NCI-H2196 (cell line): Measurements from ENCODE around the gene LCTL.

ENCODE experiments used
- DNase-seq: peaks from one replicate; lab custom pipeline; 2025; ENCODE audit not compliant: unreplicated experiment; lab: John Stamatoyannopoulos, UW

Gene LCTL

GRCh38 chr15:66566963-66567531 lies 1.2 kb upstream of the LCTL start:
- DNase-seq, result peak; percentile 61

GRCh38 chr15:66565141-66565641 lies 607 bp downstream of the LCTL start:
- no peak for DNase-seq

DNA sequence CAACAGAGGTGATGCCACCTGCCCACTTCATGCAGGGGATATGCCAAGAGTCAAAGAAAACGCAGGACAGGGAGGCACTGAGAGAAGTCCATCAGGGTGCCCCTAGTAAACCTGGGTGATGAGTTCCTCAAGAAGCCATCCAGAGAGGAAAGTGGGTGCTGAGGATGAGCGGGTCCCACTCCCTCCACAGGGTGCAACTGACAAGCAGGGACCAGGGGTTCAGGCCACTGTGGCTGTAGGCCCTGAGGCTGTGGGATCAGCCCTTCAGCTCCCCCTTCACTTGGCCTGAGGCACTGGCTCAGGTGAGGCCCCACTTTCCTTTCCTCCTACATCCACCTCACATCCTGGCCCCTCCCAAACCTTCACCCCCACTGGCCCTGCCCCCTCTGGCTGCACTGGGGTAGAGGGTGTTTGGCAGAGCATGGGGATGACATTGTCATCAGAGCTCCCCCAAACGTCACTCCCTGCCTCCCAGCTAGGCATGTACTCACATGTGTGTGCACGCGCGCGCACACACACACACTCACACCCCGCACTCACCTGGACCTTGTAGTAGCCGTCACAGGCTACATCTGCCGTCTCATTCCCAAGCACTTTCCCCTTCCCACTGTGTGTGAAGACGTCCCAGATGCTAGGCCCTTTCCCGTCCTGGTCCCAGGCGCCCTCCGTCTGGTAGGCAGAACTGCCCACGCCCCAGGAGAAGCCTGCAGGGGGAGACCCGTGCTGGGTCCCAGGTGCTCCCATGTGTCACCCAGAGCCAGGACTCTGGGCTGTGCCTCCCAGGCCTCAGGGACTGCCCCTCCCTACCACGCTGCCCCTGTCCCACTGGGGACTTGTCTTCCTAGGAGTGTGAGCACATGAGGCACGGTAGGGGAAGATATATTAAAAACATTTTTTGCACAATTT lies 1.4 kb downstream of the LCTL start:
- DNase-seq, result no peak

DNA sequence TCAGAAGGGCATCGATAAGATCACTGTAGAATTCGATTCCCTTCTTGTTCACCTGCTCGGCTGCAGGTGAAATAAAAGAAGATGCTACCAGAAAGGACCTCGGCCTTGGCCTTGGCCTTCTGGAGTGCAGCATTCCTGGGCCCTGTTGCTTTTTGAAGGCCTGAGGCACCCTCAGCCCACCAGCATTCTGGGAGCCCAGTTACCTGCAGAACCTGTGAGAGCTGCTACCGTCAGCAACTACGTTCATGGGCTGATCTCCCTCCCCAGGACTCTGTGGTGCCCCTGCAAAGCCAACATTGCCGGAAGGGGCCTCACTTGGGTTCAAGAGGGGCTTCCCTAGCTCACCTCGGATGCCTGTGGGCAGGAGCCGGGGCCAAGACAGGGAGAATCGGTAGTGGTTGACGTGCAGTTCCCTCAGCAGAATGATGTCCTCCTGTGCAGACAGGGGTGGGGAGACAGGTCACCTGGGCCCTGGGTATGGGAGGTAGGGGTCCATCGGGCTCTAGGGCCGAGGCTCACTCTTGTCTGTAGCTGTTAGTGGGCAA lies 2.2 kb downstream of the LCTL start:
- no peak for DNase-seq

DNA sequence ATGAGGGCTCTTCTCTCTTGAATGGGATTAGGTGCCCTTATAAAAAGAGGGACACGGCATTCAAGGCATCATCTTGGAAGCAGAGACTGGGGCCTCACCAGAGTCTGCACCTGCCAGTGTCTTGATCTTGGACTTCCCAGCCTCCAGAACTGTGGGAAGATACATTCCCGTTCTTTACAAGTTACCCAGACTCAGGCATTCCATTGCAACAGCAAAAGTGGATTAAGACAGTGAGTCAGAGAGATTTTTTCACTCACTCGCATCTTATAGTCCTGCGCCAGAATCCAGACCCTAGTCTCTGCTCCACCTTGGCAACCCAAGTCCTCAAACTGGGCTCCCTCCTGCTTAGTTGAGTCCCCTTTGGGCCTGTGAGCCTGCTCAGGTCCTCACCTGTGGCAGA lies 2.7 kb downstream of the LCTL start:
- no peak for DNase-seq

- DNase-seq, result no peak
Observed at GRCh38 chr15:66560856-66561525, 4.8 kb downstream of the LCTL start.

- no peak for DNase-seq
Observed at GRCh38 chr15:66558271-66558670, 7.5 kb downstream of the LCTL start.

- no peak for DNase-seq
Observed at GRCh38 chr15:66555685-66556084, 10.1 kb downstream of the LCTL start.

- DNase-seq, result no peak
Observed at GRCh38 chr15:66545255-66545654, 20.5 kb downstream of the LCTL start.

GRCh38 chr15:66542896-66543295 lies 22.9 kb downstream of the LCTL start:
- DNase-seq, result no peak

DNA sequence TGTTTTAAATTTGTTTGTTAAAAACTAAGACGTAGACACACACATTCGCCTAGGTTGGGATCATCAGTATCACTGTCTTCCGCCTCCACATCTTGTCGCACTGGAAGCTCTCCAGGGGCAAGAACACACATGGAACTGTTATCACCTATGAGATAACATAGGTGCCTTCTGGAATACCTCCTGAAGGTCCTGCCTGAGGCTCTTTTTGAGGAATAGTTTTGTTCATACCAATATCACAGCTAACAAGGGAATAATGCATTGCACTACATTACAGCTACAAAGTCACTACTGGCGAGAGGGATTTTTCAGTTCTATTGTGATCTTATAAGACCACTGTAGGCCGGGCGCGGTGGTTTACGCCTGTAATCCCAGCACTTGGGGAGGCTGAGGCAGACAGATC lies 30.7 kb downstream of the LCTL start:
- no peak for DNase-seq

DNA sequence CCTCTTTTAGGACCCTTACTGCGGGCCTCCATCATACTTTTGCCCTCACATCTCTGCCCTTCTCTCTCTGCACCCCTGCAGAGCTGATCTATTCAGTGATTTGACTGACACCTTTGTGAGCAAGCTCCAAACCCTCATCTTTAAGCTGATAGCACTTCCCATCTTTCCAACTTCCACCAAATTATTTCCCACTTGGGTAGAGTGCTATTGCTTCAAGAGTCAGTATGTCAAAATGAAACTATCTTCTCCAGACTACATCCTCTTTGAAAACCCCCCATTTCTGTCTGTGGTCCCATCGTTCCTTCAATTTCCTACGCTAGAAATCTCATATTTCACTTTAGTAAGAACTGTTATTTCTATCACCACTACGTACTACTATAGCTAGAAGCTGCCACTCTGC lies 41.0 kb downstream of the LCTL start:
- DNase-seq, result no peak

DNA sequence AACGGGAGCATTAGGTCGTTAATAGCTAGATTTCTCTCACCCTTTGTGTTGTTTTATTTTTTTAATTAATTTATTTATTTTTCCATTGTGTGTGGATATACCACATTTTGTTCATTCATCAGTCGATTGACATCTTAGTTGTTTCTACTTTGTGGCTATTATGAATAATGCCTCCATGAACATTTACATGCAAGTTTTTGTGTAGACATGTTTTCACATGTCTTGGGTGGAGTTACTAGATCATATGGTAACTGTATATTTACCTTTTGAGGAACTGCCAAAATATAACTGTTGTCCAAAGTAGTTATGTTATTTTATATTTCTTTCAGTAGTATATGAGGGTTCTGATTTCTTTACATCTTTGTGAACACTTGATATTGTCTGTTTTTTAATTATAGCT lies 41.9 kb downstream of the LCTL start:
- no peak for DNase-seq

- DNase-seq, result no peak
Observed at GRCh38 chr15:66515901-66516322, 49.9 kb downstream of the LCTL start.

DNA sequence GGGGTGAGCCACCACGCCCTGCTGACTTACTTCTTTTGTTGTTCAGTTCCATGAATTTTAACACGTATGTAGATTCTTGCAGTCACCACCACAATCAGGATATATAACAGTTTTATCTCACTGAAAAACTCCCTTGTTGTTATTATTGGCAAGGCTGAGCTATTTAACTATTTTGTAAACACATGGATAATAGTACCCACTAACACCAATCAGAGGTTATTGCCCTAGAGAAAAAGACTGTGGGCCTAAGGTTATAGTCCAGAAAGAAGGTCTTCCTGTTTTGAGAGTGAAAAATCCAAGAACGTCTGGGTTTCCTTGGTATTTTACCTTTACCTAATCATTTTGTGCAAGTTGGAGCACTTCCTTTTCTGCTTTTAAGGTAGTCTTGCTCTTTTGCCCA lies 51.2 kb downstream of the LCTL start:
- DNase-seq, result no peak

GRCh38 chr15:66508293-66508883 lies 57.4 kb downstream of the LCTL start:
- DNase-seq, result no peak

- DNase-seq, result no peak
Observed at GRCh38 chr15:66505818-66506217, 60.0 kb downstream of the LCTL start.

GRCh38 chr15:66505430-66505811 lies 60.4 kb downstream of the LCTL start:
- no peak for DNase-seq

GRCh38 chr15:66504563-66505429 lies 61.0 kb downstream of the LCTL start, which contains the start of the genes RPL4 and ZWILCH:
Gene RPL4, minus strand, starts transcription at chr15:66504855. Its CDS starts 65 bp downstream, at chr15:66504790.
Gene ZWILCH, plus strand, starts transcription at chr15:66505326. Its CDS starts 13 bp downstream, at chr15:66505339.
- DNase-seq, result peak; percentile 54
